CD14-positive monocyte (primary cell): ENCODE results near the gene SCEL. TPM values are rescaled to one million over a fixed set of nuclear protein-coding genes. Genes with fewer than 3 reads are reported as not detected.

Source experiments
- DNase-seq, 3 donors: peaks; one replicate each; pipeline ENCODE4 v3.0.0-alpha.2; 2011 to 2022
- H2AFZ ChIP-seq: 2 replicates; pipeline ENCODE4 v1.6.0; 2012; ENCODE audit warnings: mild to moderate bottlenecking, low read depth, low read length, inconsistent platforms; ENCODE audit not compliant: insufficient read depth, poor library complexity, severe bottlenecking
- H3K27ac ChIP-seq, 2 donors: 1 replicate in 1 of 2; 2 replicates in 1 of 2; pipeline ENCODE4 v1.5.1; 2012 to 2013; ENCODE audit warnings: low read length in 2 of 2, control low read depth in 1 of 2, inconsistent platforms in 1 of 2, low read depth in 1 of 2, mild to moderate bottlenecking in 1 of 2
- H3K27me3 ChIP-seq, 2 donors: one replicate each; pipeline versions ENCODE4 v1.6.0 to v1.6.1; 2011 to 2013; ENCODE audit warnings: low read length in 2 of 2; ENCODE audit not compliant: control insufficient read depth in 2 of 2, insufficient read depth in 2 of 2
- H3K36me3 ChIP-seq, 2 donors: replicated peaks in 1 of 2; 1 replicate in 1 of 2; 2 replicates in 1 of 2; pipeline versions ENCODE4 v1.5.1 to v1.6.1; 2012 to 2013; ENCODE audit warnings: low read length in 2 of 2, control low read depth in 1 of 2, inconsistent platforms in 1 of 2, mild to moderate bottlenecking in 1 of 2; ENCODE audit not compliant: insufficient read depth in 2 of 2, control insufficient read depth in 1 of 2
- H3K4me1 ChIP-seq, 2 donors: 1 replicate in 1 of 2; 2 replicates in 1 of 2; pipeline versions ENCODE4 v1.5.1 to v1.6.1; 2012 to 2013; ENCODE audit warnings: low read length in 2 of 2, control low read depth in 1 of 2, inconsistent platforms in 1 of 2, mild to moderate bottlenecking in 1 of 2, moderate library complexity in 1 of 2; ENCODE audit not compliant: insufficient read depth in 2 of 2, control insufficient read depth in 1 of 2
- H3K4me2 ChIP-seq: replicated peaks from 2 replicates; pipeline ENCODE3; 2012; ENCODE audit warnings: low read length, moderate library complexity, mild to moderate bottlenecking; ENCODE audit not compliant: poor library complexity, severe bottlenecking; ENCODE audit errors: extremely low read depth
- H3K4me3 ChIP-seq, 3 experiments: fragments of 200-600 bp in 1 of 3; sonication (generic) in 1 of 3; replicated peaks in 1 of 3; 1 replicate in 2 of 3; 2 replicates in 1 of 3; pipeline ENCODE4 v1.5.1; 2011 to 2013; ENCODE audit warnings: low read length in 3 of 3, mild to moderate bottlenecking in 3 of 3, control low read depth in 2 of 3, low read depth in 2 of 3, inconsistent platforms in 1 of 3, moderate library complexity in 1 of 3
- H3K79me2 ChIP-seq: 2 replicates; pipeline ENCODE4 v1.6.0; 2012; ENCODE audit warnings: mild to moderate bottlenecking, control low read depth, inconsistent platforms, low read length, moderate library complexity; ENCODE audit not compliant: insufficient read depth
- H3K9ac ChIP-seq: 2 replicates; pipeline ENCODE4 v1.6.0; 2017; ENCODE audit warnings: low read length, mild to moderate bottlenecking; ENCODE audit not compliant: insufficient read depth, poor library complexity, severe bottlenecking
- H3K9me3 ChIP-seq, 2 donors: replicated peaks in 1 of 2; 1 replicate in 1 of 2; 2 replicates in 1 of 2; pipeline versions ENCODE4 v1.5.1 to v1.6.1; 2012 to 2013; ENCODE audit warnings: low read length in 2 of 2, control low read depth in 1 of 2; ENCODE audit not compliant: control insufficient read depth in 1 of 2, insufficient read depth in 1 of 2
- H4K20me1 ChIP-seq: 2 replicates; pipeline ENCODE4 v1.6.0; 2012; ENCODE audit warnings: mild to moderate bottlenecking, low read length, control low read depth, moderate library complexity; ENCODE audit not compliant: insufficient read depth
- H3K27ac Mint-ChIP-seq, 7 donors: one replicate each; pipeline ENCODE4 v1.8.0; 2020; ENCODE audit warnings: mild to moderate bottlenecking in 7 of 7, mixed read lengths in 7 of 7, moderate library complexity in 6 of 7, inconsistent platforms in 2 of 7
- H3K27me3 Mint-ChIP-seq, 3 donors: one replicate each; pipeline ENCODE4 v1.8.0; 2021 to 2022; ENCODE audit warnings: low read depth in 3 of 3, mild to moderate bottlenecking in 3 of 3, mixed read lengths in 3 of 3, moderate library complexity in 3 of 3, inconsistent platforms in 1 of 3
- H3K36me3 Mint-ChIP-seq, 2 donors: one replicate each; pipeline ENCODE4 v1.8.0; 2020; ENCODE audit warnings: mixed read lengths in 2 of 2, inconsistent platforms in 1 of 2, mild to moderate bottlenecking in 1 of 2
- H3K4me1 Mint-ChIP-seq: one replicate; pipeline ENCODE4 v1.8.0; 2020; ENCODE audit warnings: mild to moderate bottlenecking, mixed read lengths
- H3K4me3 Mint-ChIP-seq, 2 donors: one replicate each; pipeline ENCODE4 v1.8.0; 2020; ENCODE audit warnings: mild to moderate bottlenecking in 2 of 2, mixed read lengths in 2 of 2, moderate library complexity in 1 of 2
- H3K9me3 Mint-ChIP-seq, 7 donors: one replicate each; pipeline ENCODE4 v1.8.0; 2020 to 2022; ENCODE audit warnings: mixed read lengths in 7 of 7, mild to moderate bottlenecking in 6 of 7, moderate library complexity in 6 of 7, inconsistent platforms in 2 of 7
- WGBS: methylation state at CpG from one replicate; pipeline ENCODE4 v1.1.5; 2013; ENCODE audit warnings: missing lambda C conversion rate; ENCODE audit not compliant: insufficient coverage; 5-methylcytosine and 5-hydroxymethylcytosine counted together
- intact Hi-C, 2 donors: fragments of 100-400 bp; cut with micrococcal nuclease; formaldehyde crosslinking; loops; one replicate each; pipeline versions ENCODE4 v1.15.0 to v1.15.1; 2023
- polyA plus RNA-seq, 3 donors: library from polyadenylated mRNA; depleted of rRNA in 1 of 3; unstranded in 2 of 3; stranded (reverse) in 1 of 3; fragments of 300-500 nt in 2 of 3; fragments of >200 nt in 1 of 3; fragmentation: Illumina TruSeq in 2 of 3; gene quantifications; 1 replicate in 2 of 3; 2 replicates in 1 of 3; pipeline ENCODE4 v1.2.3, GENCODE V29; 2012 to 2021
- TF ChIP-seq, protein P1 (sequence below): fragments of 200-600 bp; IDR thresholded peaks from one replicate; pipeline ENCODE4 v1.8.0; 2022; ENCODE audit warnings: antibody characterized with exemption, mild to moderate bottlenecking

SCEL gene
- polyA plus RNA-seq, 3 donors, result not detected

DNA sequence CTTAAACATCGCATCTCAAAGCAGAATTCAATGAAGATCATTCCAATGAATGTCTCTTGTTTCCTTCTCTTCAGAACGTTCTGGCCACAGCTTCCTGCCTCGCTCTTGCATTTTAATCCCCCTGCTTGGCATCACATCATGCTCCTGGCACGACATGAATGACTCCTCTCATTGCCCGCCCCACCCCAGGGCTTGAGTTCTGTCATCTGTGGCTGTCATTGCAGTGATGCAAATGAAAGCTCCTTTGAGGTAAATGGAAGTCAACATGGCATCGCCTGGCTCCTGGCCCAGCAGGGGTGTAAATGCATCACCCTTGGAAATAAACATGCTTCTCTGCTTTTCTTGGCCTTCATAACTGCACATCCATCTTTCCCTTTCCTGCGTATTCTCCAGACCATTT lies 48.6 kb downstream of the SCEL start:
- Histone ChIP-seq H3K79me2 (no peaks in the 10 kb centered on the region), H3K27ac (no peak overlapping the region), H3K27me3 (no peaks in the 10 kb centered on the region), H3K4me2 (no peak overlapping the region), H2AFZ (no peak overlapping the region), H3K9me3 (no peaks in the 10 kb centered on the region), H4K20me1 (no peaks in the 10 kb centered on the region), H3K9ac (no peak overlapping the region), H3K36me3 (no peaks in the 10 kb centered on the region), H3K4me3 (no peak overlapping the region), H3K4me1 (no peaks in the 10 kb centered on the region)
- Mint-ChIP-seq H3K36me3 (no peaks in the 10 kb centered on the region), H3K27ac (no peak overlapping the region), H3K4me3 (no peak overlapping the region), H3K9me3 (peaks cover 0 to 1% (median 0%) of the 10 kb centered on the region in 7 donors), H3K4me1 (peaks cover 2% of the 10 kb centered on the region), H3K27me3 (peaks cover 0 to 2% (median 1%) of the 10 kb centered on the region in 3 donors)
- no peak for DNase-seq
- TF ChIP-seq, protein P1, sequence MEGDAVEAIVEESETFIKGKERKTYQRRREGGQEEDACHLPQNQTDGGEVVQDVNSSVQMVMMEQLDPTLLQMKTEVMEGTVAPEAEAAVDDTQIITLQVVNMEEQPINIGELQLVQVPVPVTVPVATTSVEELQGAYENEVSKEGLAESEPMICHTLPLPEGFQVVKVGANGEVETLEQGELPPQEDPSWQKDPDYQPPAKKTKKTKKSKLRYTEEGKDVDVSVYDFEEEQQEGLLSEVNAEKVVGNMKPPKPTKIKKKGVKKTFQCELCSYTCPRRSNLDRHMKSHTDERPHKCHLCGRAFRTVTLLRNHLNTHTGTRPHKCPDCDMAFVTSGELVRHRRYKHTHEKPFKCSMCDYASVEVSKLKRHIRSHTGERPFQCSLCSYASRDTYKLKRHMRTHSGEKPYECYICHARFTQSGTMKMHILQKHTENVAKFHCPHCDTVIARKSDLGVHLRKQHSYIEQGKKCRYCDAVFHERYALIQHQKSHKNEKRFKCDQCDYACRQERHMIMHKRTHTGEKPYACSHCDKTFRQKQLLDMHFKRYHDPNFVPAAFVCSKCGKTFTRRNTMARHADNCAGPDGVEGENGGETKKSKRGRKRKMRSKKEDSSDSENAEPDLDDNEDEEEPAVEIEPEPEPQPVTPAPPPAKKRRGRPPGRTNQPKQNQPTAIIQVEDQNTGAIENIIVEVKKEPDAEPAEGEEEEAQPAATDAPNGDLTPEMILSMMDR, result no peak
- intact Hi-C loops, result no loop called here
- WGBS, result 76% methylated on average over 4 of the region's 7 CpGs

GRCh38 chr13:77595166-77595810 lies 59.8 kb downstream of the SCEL start:
- Histone ChIP-seq H4K20me1 (no peaks in the 10 kb centered on the region), H3K9ac (no peak overlapping the region), H3K4me2 (no peak overlapping the region), H3K27me3 (no peaks in the 10 kb centered on the region), H3K4me1 (no peaks in the 10 kb centered on the region), H2AFZ (no peak overlapping the region), H3K79me2 (no peaks in the 10 kb centered on the region), H3K36me3 (no peaks in the 10 kb centered on the region), H3K9me3 (no peaks in the 10 kb centered on the region), H3K4me3 (no peak overlapping the region), H3K27ac (no peak overlapping the region)
- TF ChIP-seq, protein P1, result no peak
- no peaks in the 10 kb centered on the region for H3K4me1 Mint-ChIP-seq
- H3K36me3 Mint-ChIP-seq, result no peaks in the 10 kb centered on the region
- H3K9me3 Mint-ChIP-seq, result no peaks in the 10 kb centered on the region
- no peak for DNase-seq
- no peak overlapping the region for H3K4me3 Mint-ChIP-seq
- WGBS, result 56% methylated on average over 1 of the region's 2 CpGs
- H3K27ac Mint-ChIP-seq, result no peak overlapping the region
- H3K27me3 Mint-ChIP-seq, result peaks cover 0 to 3% (median 1%) of the 10 kb centered on the region in 3 donors
- intact Hi-C loops, result loop anchor here in 1 of 2 donors (10.0 kb wide), 1 partner anchor 150 kb away; no protein-coding TSS in a partner anchor
